CD14-positive monocyte (primary cell): ENCODE results near the gene EZH2. TPM values are rescaled to one million over a fixed set of nuclear protein-coding genes. Genes with fewer than 3 reads are reported as not detected.

ENCODE experiments used
- DNase-seq, 3 donors: peaks; one replicate each; pipeline ENCODE4 v3.0.0-alpha.2; 2011 to 2022
- H2AFZ ChIP-seq: 2 replicates; pipeline ENCODE4 v1.6.0; 2012; ENCODE audit warnings: mild to moderate bottlenecking, low read depth, low read length, inconsistent platforms; ENCODE audit not compliant: insufficient read depth, poor library complexity, severe bottlenecking
- H3K27ac ChIP-seq, 2 donors: 1 replicate in 1 of 2; 2 replicates in 1 of 2; pipeline ENCODE4 v1.5.1; 2012 to 2013; ENCODE audit warnings: low read length in 2 of 2, control low read depth in 1 of 2, inconsistent platforms in 1 of 2, low read depth in 1 of 2, mild to moderate bottlenecking in 1 of 2
- H3K27me3 ChIP-seq, 2 donors: one replicate each; pipeline versions ENCODE4 v1.6.0 to v1.6.1; 2011 to 2013; ENCODE audit warnings: low read length in 2 of 2; ENCODE audit not compliant: control insufficient read depth in 2 of 2, insufficient read depth in 2 of 2
- H3K36me3 ChIP-seq, 2 donors: replicated peaks in 1 of 2; 1 replicate in 1 of 2; 2 replicates in 1 of 2; pipeline versions ENCODE4 v1.5.1 to v1.6.1; 2012 to 2013; ENCODE audit warnings: low read length in 2 of 2, control low read depth in 1 of 2, inconsistent platforms in 1 of 2, mild to moderate bottlenecking in 1 of 2; ENCODE audit not compliant: insufficient read depth in 2 of 2, control insufficient read depth in 1 of 2
- H3K4me1 ChIP-seq, 2 donors: 1 replicate in 1 of 2; 2 replicates in 1 of 2; pipeline versions ENCODE4 v1.5.1 to v1.6.1; 2012 to 2013; ENCODE audit warnings: low read length in 2 of 2, control low read depth in 1 of 2, inconsistent platforms in 1 of 2, mild to moderate bottlenecking in 1 of 2, moderate library complexity in 1 of 2; ENCODE audit not compliant: insufficient read depth in 2 of 2, control insufficient read depth in 1 of 2
- H3K4me2 ChIP-seq: replicated peaks from 2 replicates; pipeline ENCODE3; 2012; ENCODE audit warnings: low read length, moderate library complexity, mild to moderate bottlenecking; ENCODE audit not compliant: poor library complexity, severe bottlenecking; ENCODE audit errors: extremely low read depth
- H3K4me3 ChIP-seq, 3 experiments: fragments of 200-600 bp in 1 of 3; sonication (generic) in 1 of 3; replicated peaks in 1 of 3; 1 replicate in 2 of 3; 2 replicates in 1 of 3; pipeline ENCODE4 v1.5.1; 2011 to 2013; ENCODE audit warnings: low read length in 3 of 3, mild to moderate bottlenecking in 3 of 3, control low read depth in 2 of 3, low read depth in 2 of 3, inconsistent platforms in 1 of 3, moderate library complexity in 1 of 3
- H3K79me2 ChIP-seq: 2 replicates; pipeline ENCODE4 v1.6.0; 2012; ENCODE audit warnings: mild to moderate bottlenecking, control low read depth, inconsistent platforms, low read length, moderate library complexity; ENCODE audit not compliant: insufficient read depth
- H3K9ac ChIP-seq: 2 replicates; pipeline ENCODE4 v1.6.0; 2017; ENCODE audit warnings: low read length, mild to moderate bottlenecking; ENCODE audit not compliant: insufficient read depth, poor library complexity, severe bottlenecking
- H3K9me3 ChIP-seq, 2 donors: replicated peaks in 1 of 2; 1 replicate in 1 of 2; 2 replicates in 1 of 2; pipeline versions ENCODE4 v1.5.1 to v1.6.1; 2012 to 2013; ENCODE audit warnings: low read length in 2 of 2, control low read depth in 1 of 2; ENCODE audit not compliant: control insufficient read depth in 1 of 2, insufficient read depth in 1 of 2
- H4K20me1 ChIP-seq: 2 replicates; pipeline ENCODE4 v1.6.0; 2012; ENCODE audit warnings: mild to moderate bottlenecking, low read length, control low read depth, moderate library complexity; ENCODE audit not compliant: insufficient read depth
- H3K27ac Mint-ChIP-seq, 7 donors: one replicate each; pipeline ENCODE4 v1.8.0; 2020; ENCODE audit warnings: mild to moderate bottlenecking in 7 of 7, mixed read lengths in 7 of 7, moderate library complexity in 6 of 7, inconsistent platforms in 2 of 7
- H3K27me3 Mint-ChIP-seq, 3 donors: one replicate each; pipeline ENCODE4 v1.8.0; 2021 to 2022; ENCODE audit warnings: low read depth in 3 of 3, mild to moderate bottlenecking in 3 of 3, mixed read lengths in 3 of 3, moderate library complexity in 3 of 3, inconsistent platforms in 1 of 3
- H3K36me3 Mint-ChIP-seq, 2 donors: one replicate each; pipeline ENCODE4 v1.8.0; 2020; ENCODE audit warnings: mixed read lengths in 2 of 2, inconsistent platforms in 1 of 2, mild to moderate bottlenecking in 1 of 2
- H3K4me1 Mint-ChIP-seq: one replicate; pipeline ENCODE4 v1.8.0; 2020; ENCODE audit warnings: mild to moderate bottlenecking, mixed read lengths
- H3K4me3 Mint-ChIP-seq, 2 donors: one replicate each; pipeline ENCODE4 v1.8.0; 2020; ENCODE audit warnings: mild to moderate bottlenecking in 2 of 2, mixed read lengths in 2 of 2, moderate library complexity in 1 of 2
- H3K9me3 Mint-ChIP-seq, 7 donors: one replicate each; pipeline ENCODE4 v1.8.0; 2020 to 2022; ENCODE audit warnings: mixed read lengths in 7 of 7, mild to moderate bottlenecking in 6 of 7, moderate library complexity in 6 of 7, inconsistent platforms in 2 of 7
- WGBS: methylation state at CpG from one replicate; pipeline ENCODE4 v1.1.5; 2013; ENCODE audit warnings: missing lambda C conversion rate; ENCODE audit not compliant: insufficient coverage; 5-methylcytosine and 5-hydroxymethylcytosine counted together
- intact Hi-C, 2 donors: fragments of 100-400 bp; cut with micrococcal nuclease; formaldehyde crosslinking; loops; one replicate each; pipeline versions ENCODE4 v1.15.0 to v1.15.1; 2023
- polyA plus RNA-seq, 3 donors: library from polyadenylated mRNA; depleted of rRNA in 1 of 3; unstranded in 2 of 3; stranded (reverse) in 1 of 3; fragments of 300-500 nt in 2 of 3; fragments of >200 nt in 1 of 3; fragmentation: Illumina TruSeq in 2 of 3; gene quantifications; 1 replicate in 2 of 3; 2 replicates in 1 of 3; pipeline ENCODE4 v1.2.3, GENCODE V29; 2012 to 2021
- TF ChIP-seq, protein P1 (sequence below): fragments of 200-600 bp; IDR thresholded peaks from one replicate; pipeline ENCODE4 v1.8.0; 2022; ENCODE audit warnings: antibody characterized with exemption, mild to moderate bottlenecking

EZH2 gene
- polyA plus RNA-seq, 3 donors = 1.3 to 6.1 (median 1.6) TPM

DNA sequence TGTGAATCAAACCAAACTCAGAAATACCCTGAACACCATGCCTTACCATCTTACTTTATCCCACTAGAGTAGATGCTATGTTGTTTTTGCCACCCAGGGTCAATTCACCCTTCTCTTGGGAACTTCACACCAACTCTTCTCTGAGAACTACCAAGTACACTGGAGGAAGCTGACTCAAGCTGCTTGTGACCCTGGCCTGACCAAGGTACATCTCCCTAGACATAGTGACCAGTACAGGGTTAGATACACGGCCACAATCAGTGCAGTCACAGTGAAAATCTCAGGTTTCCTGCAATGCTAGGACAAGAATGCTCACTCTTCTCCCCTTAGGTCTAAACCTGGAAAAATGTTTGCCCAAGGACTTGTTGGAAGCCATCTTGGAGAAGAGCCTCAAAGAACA lies 31.8 kb downstream of the EZH2 start:
- peak overlapping the region in 1 of 7 donors; percentile 11 for H3K27ac Mint-ChIP-seq

DNA sequence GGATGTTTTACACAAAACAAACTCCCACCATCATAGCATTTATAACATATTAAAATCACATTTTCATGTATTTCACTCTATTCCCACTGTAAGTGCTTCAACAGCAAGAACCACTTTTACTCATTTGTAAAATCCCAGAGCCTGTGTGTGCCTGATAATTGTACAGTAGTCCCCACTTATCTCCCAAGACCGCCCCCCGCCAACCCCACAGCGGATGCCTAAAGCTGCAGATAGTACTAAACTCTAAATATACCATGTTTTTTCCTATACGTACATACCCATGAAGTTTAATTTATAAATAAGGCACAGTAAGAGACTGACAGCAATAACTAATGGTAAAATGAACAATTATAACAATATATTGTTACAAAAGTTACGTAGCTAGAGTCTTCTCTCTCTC lies 33.5 kb downstream of the EZH2 start:
- no peaks in the 10 kb centered on the region for H3K27me3 Mint-ChIP-seq
- H3K4me3 Mint-ChIP-seq = no peak overlapping the region
- no peak for DNase-seq
- no CpG with 5 or more reads among the region's 5 CpGs for WGBS
- no peaks in the 10 kb centered on the region for H3K27me3 ChIP-seq
- H3K27ac ChIP-seq = no peak overlapping the region
- peaks cover 100% of the 10 kb centered on the region for H3K79me2 ChIP-seq
- no peak overlapping the region for H3K4me2 ChIP-seq
- H3K4me3 ChIP-seq = no peak overlapping the region
- H4K20me1 ChIP-seq = no peaks in the 10 kb centered on the region
- TF ChIP-seq, protein P1, sequence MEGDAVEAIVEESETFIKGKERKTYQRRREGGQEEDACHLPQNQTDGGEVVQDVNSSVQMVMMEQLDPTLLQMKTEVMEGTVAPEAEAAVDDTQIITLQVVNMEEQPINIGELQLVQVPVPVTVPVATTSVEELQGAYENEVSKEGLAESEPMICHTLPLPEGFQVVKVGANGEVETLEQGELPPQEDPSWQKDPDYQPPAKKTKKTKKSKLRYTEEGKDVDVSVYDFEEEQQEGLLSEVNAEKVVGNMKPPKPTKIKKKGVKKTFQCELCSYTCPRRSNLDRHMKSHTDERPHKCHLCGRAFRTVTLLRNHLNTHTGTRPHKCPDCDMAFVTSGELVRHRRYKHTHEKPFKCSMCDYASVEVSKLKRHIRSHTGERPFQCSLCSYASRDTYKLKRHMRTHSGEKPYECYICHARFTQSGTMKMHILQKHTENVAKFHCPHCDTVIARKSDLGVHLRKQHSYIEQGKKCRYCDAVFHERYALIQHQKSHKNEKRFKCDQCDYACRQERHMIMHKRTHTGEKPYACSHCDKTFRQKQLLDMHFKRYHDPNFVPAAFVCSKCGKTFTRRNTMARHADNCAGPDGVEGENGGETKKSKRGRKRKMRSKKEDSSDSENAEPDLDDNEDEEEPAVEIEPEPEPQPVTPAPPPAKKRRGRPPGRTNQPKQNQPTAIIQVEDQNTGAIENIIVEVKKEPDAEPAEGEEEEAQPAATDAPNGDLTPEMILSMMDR = no peak
- intact Hi-C loops = loop anchor here in 1 of 2 donors (10.0 kb wide), 1 partner anchor 114 kb away; no protein-coding TSS in a partner anchor
- no peaks in the 10 kb centered on the region for H3K9me3 Mint-ChIP-seq
- H2AFZ ChIP-seq = no peak overlapping the region
- H3K9me3 ChIP-seq = no peaks in the 10 kb centered on the region
- peaks cover 3 to 4% of the 10 kb centered on the region in 2 donors for H3K36me3 Mint-ChIP-seq
- H3K36me3 ChIP-seq = peaks cover 0 to 3% of the 10 kb centered on the region in 2 donors
- no peaks in the 10 kb centered on the region for H3K4me1 ChIP-seq
- peak overlapping the region in 1 of 7 donors; percentile 34 for H3K27ac Mint-ChIP-seq
- H3K9ac ChIP-seq = no peak overlapping the region
- peaks cover 8% of the 10 kb centered on the region for H3K4me1 Mint-ChIP-seq

More for the DNA sequence above, 31.8 kb downstream of the EZH2 start:
- no peak overlapping the region for H3K4me3 Mint-ChIP-seq
- no peaks in the 10 kb centered on the region for H3K36me3 ChIP-seq
- H3K4me1 ChIP-seq = no peaks in the 10 kb centered on the region
- no peaks in the 10 kb centered on the region for H4K20me1 ChIP-seq
- H3K4me1 Mint-ChIP-seq = peaks cover 15% of the 10 kb centered on the region
- H3K9ac ChIP-seq = no peak overlapping the region
- H3K27ac ChIP-seq = peak overlapping the region in 1 of 2 donors; percentile 6
- H3K9me3 Mint-ChIP-seq = no peaks in the 10 kb centered on the region
- H3K36me3 Mint-ChIP-seq = no peaks in the 10 kb centered on the region
- no peaks in the 10 kb centered on the region for H3K9me3 ChIP-seq
- WGBS = 60% methylated on average over 1 of the region's 1 CpG
- no peaks in the 10 kb centered on the region for H3K27me3 Mint-ChIP-seq
- no peak overlapping the region for H3K4me2 ChIP-seq
- no peak overlapping the region for H2AFZ ChIP-seq
- TF ChIP-seq, protein P1 = no peak
- H3K27me3 ChIP-seq = no peaks in the 10 kb centered on the region
- intact Hi-C loops = loop anchor here in 1 of 2 donors (10.0 kb wide), 1 partner anchor 113 kb away; no protein-coding TSS in a partner anchor
- H3K79me2 ChIP-seq = peaks cover 100% of the 10 kb centered on the region
- H3K4me3 ChIP-seq = no peak overlapping the region
- DNase-seq = peak in 1 of 3 donors; percentile 14
